ENCODE measurements around the gene CDK14. TPM values are rescaled to one million over a fixed set of nuclear protein-coding genes. Genes with fewer than 3 reads are reported as not detected.

The CDK14 gene
- total RNA-seq, 1 experiment from 2014 or later: 57.9 TPM

GRCh38 chr7:91039033-91039432, 442.9 kb downstream of the CDK14 start:
- Mint-ChIP-seq H3K27me3 (ENCODE audit: low read depth) (no peaks in the 10 kb centered on the region; the same call in 1 of the 2 replicates), H3K4me1 (peaks cover 57% of the 10 kb centered on the region), H3K9me3 (peaks cover 3% of the 10 kb centered on the region; the same call in 1 of the 2 replicates), H3K4me3 (no peak overlapping the region), H3K36me3 (no peaks in the 10 kb centered on the region), H3K27ac (no peak overlapping the region)
- DNase-seq (ENCODE audit: low spot score) (no peak), ATAC-seq (no peak)
- POLR2A ChIA-PET: no interaction called here
- TF ChIP-seq ZNF671 (CRISPR knock-in tag; IDR thresholded peaks at IDR 0.05) (no peak), ATF2 (CRISPR knock-in tag; IDR thresholded peaks at IDR 0.05; ENCODE audit: borderline replicate concordance, low read depth) (no peak), ERG (CRISPR knock-in tag; IDR thresholded peaks at IDR 0.05) (no peak), ZNF416 (CRISPR knock-in tag; IDR thresholded peaks at IDR 0.05) (no peak), ZNF138 (CRISPR knock-in tag; conservative IDR thresholded peaks at IDR 0.05) (no peak), RELA (CRISPR knock-in tag; IDR thresholded peaks at IDR 0.05; ENCODE audit: borderline replicate concordance) (no peak)
- CTCF ChIA-PET: no interaction called here

- no peak for TF ChIP-seq GTF2I (CRISPR knock-in tag; conservative IDR thresholded peaks at IDR 0.05)
- TF ChIP-seq ZNF425 (CRISPR knock-in tag; conservative IDR thresholded peaks at IDR 0.05): no peak
- no peak for TF ChIP-seq ATF6 (CRISPR knock-in tag; IDR thresholded peaks at IDR 0.05)
- CTCF ChIA-PET: interaction anchor here (1.4 kb wide), 1 partner anchor 9 kb away, joined by 3 read pairs; no protein-coding TSS in a partner anchor
These were observed 445.0 kb downstream of the CDK14 start for GRCh38 chr7:91041141-91041540.

GRCh38 chr7:91041901-91042484, 445.9 kb downstream of the CDK14 start:
- H3K27ac Mint-ChIP-seq: no peak overlapping the region
- POLR2A ChIA-PET: no interaction called here
- H3K27me3 Mint-ChIP-seq (ENCODE audit: low read depth): peaks cover 12% of the 10 kb centered on the region

More at GRCh38 chr7:91041141-91041540, 445.0 kb downstream of the CDK14 start:
- ATAC-seq (no peak), DNase-seq (ENCODE audit: low spot score) (no peak)
- POLR2A ChIA-PET: interaction anchor here (0.6 kb wide), 1 partner anchor 28 kb away, joined by 6 read pairs; no protein-coding TSS in a partner anchor
- H3K27ac Mint-ChIP-seq: no peak overlapping the region
- H3K9me3 Mint-ChIP-seq: peaks cover 3% of the 10 kb centered on the region; the same call in 1 of the 2 replicates
- H3K36me3 Mint-ChIP-seq: no peaks in the 10 kb centered on the region
- no peak overlapping the region for H3K4me3 Mint-ChIP-seq
- H3K27me3 Mint-ChIP-seq (ENCODE audit: low read depth): peaks cover 12% of the 10 kb centered on the region
- H3K4me1 Mint-ChIP-seq: peaks cover 59% of the 10 kb centered on the region

GRCh38 chr7:91043186-91043585, 447.1 kb downstream of the CDK14 start:
- ChIA-PET POLR2A (no interaction called here), CTCF (interaction anchor here (0.9 kb wide), 1 partner anchor 9 kb away, joined by 3 read pairs; no protein-coding TSS in a partner anchor)
- Mint-ChIP-seq H3K9me3 (peaks cover 3% of the 10 kb centered on the region; the same call in 1 of the 2 replicates), H3K4me3 (no peak overlapping the region), H3K4me1 (peaks cover 52% of the 10 kb centered on the region), H3K36me3 (no peaks in the 10 kb centered on the region), H3K27ac (no peak overlapping the region), H3K27me3 (ENCODE audit: low read depth) (peaks cover 13% of the 10 kb centered on the region)
- DNase-seq (ENCODE audit: low spot score) (no peak), ATAC-seq (no peak)
- TF ChIP-seq JAZF1 (CRISPR knock-in tag; IDR thresholded peaks at IDR 0.05) (no peak), E2F1 (CRISPR knock-in tag; IDR thresholded peaks at IDR 0.05) (no peak)

More at GRCh38 chr7:91041901-91042484, 445.9 kb downstream of the CDK14 start:
- Mint-ChIP-seq H3K4me1 (peaks cover 58% of the 10 kb centered on the region), H3K36me3 (no peaks in the 10 kb centered on the region), H3K4me3 (no peak overlapping the region), H3K9me3 (peaks cover 3% of the 10 kb centered on the region; the same call in 1 of the 2 replicates)
- no peak for ATAC-seq
- no peak for DNase-seq (ENCODE audit: low spot score)
- CTCF ChIA-PET: no interaction called here
- TF ChIP-seq GABPB1 (CRISPR knock-in tag; IDR thresholded peaks at IDR 0.05) (no peak), MXD4 (CRISPR knock-in tag; IDR thresholded peaks at IDR 0.05; ENCODE audit: borderline replicate concordance) (no peak)
